ACC112 (cell line): ENCODE results near the gene MYL3.

Source experiments
- H2AFZ ChIP-seq: fragments of 200-600 bp; sonication (generic); one replicate; pipeline ENCODE4 v1.6.0; 2017; ENCODE audit warnings: antibody characterized with exemption, low read length; ENCODE audit not compliant: unreplicated experiment
- H3K27ac ChIP-seq: fragments of 200-600 bp; sonication (generic); 2 replicates; pipeline ENCODE4 v1.5.1; 2014; ENCODE audit warnings: low read depth, mild to moderate bottlenecking, antibody characterized with exemption, low read length, moderate library complexity
- H3K27me3 ChIP-seq: fragments of 200-600 bp; sonication (generic); 2 replicates; pipeline ENCODE4 v1.6.1; 2014; ENCODE audit warnings: mild to moderate bottlenecking, antibody characterized with exemption, low read length, moderate library complexity, mixed read lengths; ENCODE audit not compliant: insufficient read depth
- H3K36me3 ChIP-seq: fragments of 200-600 bp; sonication (generic); 2 replicates; pipeline ENCODE4 v1.6.1; 2016; ENCODE audit warnings: mild to moderate bottlenecking, antibody characterized with exemption, low read length, moderate library complexity, mixed read lengths; ENCODE audit not compliant: insufficient read depth
- H3K4me1 ChIP-seq: fragments of 200-600 bp; sonication (generic); one replicate; pipeline ENCODE4 v1.6.1; 2016; ENCODE audit warnings: low read length, mixed read lengths; ENCODE audit not compliant: insufficient read depth, unreplicated experiment, control insufficient read depth
- H3K4me3 ChIP-seq: fragments of 200-600 bp; sonication (generic); 2 replicates; pipeline ENCODE4 v1.5.1; 2014; ENCODE audit warnings: mild to moderate bottlenecking, low read depth, low read length
- H3K79me2 ChIP-seq: fragments of 200-600 bp; sonication (generic); one replicate; pipeline ENCODE4 v1.6.0; 2016; ENCODE audit warnings: low read length; ENCODE audit not compliant: control insufficient read depth, unreplicated experiment, insufficient read depth

MYL3 gene

GRCh38 chr3:46899151-46900006 lies 36.1 kb upstream of the MYL3 start:
- Histone ChIP-seq H3K27ac (no peak overlapping the region), H3K36me3 (no peaks in the 10 kb centered on the region), H2AFZ (no peak overlapping the region), H3K4me1 (peaks cover 10% of the 10 kb centered on the region), H3K27me3 (no peaks in the 10 kb centered on the region), H3K79me2 (no peaks in the 10 kb centered on the region), H3K4me3 (no peak overlapping the region)

GRCh38 chr3:46898321-46899150 lies 35.3 kb upstream of the MYL3 start:
- Histone ChIP-seq H3K4me1 (peaks cover 5% of the 10 kb centered on the region), H3K4me3 (no peak overlapping the region), H3K79me2 (no peaks in the 10 kb centered on the region), H3K27ac (no peak overlapping the region), H2AFZ (no peak overlapping the region), H3K27me3 (no peaks in the 10 kb centered on the region), H3K36me3 (no peaks in the 10 kb centered on the region)

- Histone ChIP-seq H3K79me2 (no peaks in the 10 kb centered on the region), H3K4me1 (peaks cover 8% of the 10 kb centered on the region), H3K4me3 (no peak overlapping the region), H3K36me3 (no peaks in the 10 kb centered on the region), H3K27ac (no peak overlapping the region), H2AFZ (no peak overlapping the region), H3K27me3 (no peaks in the 10 kb centered on the region)
These were observed 34.6 kb upstream of the MYL3 start for GRCh38 chr3:46897829-46898320.

- H3K4me3 ChIP-seq, result no peak overlapping the region
- H2AFZ ChIP-seq, result no peak overlapping the region
- H3K27me3 ChIP-seq, result no peaks in the 10 kb centered on the region
- no peaks in the 10 kb centered on the region for H3K79me2 ChIP-seq
- H3K27ac ChIP-seq, result no peak overlapping the region
- peaks cover 12% of the 10 kb centered on the region for H3K4me1 ChIP-seq
- H3K36me3 ChIP-seq, result no peaks in the 10 kb centered on the region
These were observed 33.8 kb upstream of the MYL3 start for GRCh38 chr3:46897031-46897430.

GRCh38 chr3:46896386-46896785 lies 33.1 kb upstream of the MYL3 start:
- Histone ChIP-seq H3K27ac (no peak overlapping the region), H3K36me3 (no peaks in the 10 kb centered on the region), H3K79me2 (no peaks in the 10 kb centered on the region), H3K4me3 (no peak overlapping the region), H3K4me1 (peaks cover 12% of the 10 kb centered on the region), H3K27me3 (peaks cover 2% of the 10 kb centered on the region; the same call in 1 of the 2 replicates), H2AFZ (no peak overlapping the region)

- Histone ChIP-seq H3K27ac (no peak overlapping the region), H3K4me1 (peaks cover 12% of the 10 kb centered on the region), H3K4me3 (no peak overlapping the region), H3K79me2 (no peaks in the 10 kb centered on the region), H2AFZ (no peak overlapping the region), H3K36me3 (no peaks in the 10 kb centered on the region), H3K27me3 (peaks cover 4% of the 10 kb centered on the region; the same call in 1 of the 2 replicates)
These were observed 32.5 kb upstream of the MYL3 start for GRCh38 chr3:46895761-46896160.

GRCh38 chr3:46895204-46895660 lies 32.0 kb upstream of the MYL3 start:
- Histone ChIP-seq H3K79me2 (no peaks in the 10 kb centered on the region), H3K27ac (no peak overlapping the region), H3K36me3 (no peaks in the 10 kb centered on the region), H3K4me1 (peaks cover 12% of the 10 kb centered on the region), H2AFZ (no peak overlapping the region), H3K4me3 (no peak overlapping the region), H3K27me3 (peaks cover 4% of the 10 kb centered on the region; the same call in 1 of the 2 replicates)

GRCh38 chr3:46894256-46894655 lies 31.0 kb upstream of the MYL3 start:
- Histone ChIP-seq H3K4me1 (peaks cover 12% of the 10 kb centered on the region), H3K79me2 (no peaks in the 10 kb centered on the region), H3K27ac (no peak overlapping the region), H2AFZ (no peak overlapping the region), H3K4me3 (no peak overlapping the region), H3K27me3 (peaks cover 4% of the 10 kb centered on the region; the same call in 1 of the 2 replicates), H3K36me3 (no peaks in the 10 kb centered on the region)

GRCh38 chr3:46893763-46894162 lies 30.5 kb upstream of the MYL3 start:
- Histone ChIP-seq H2AFZ (no peak overlapping the region), H3K27me3 (peaks cover 4% of the 10 kb centered on the region; the same call in 1 of the 2 replicates), H3K27ac (no peak overlapping the region), H3K4me3 (no peak overlapping the region), H3K4me1 (peaks cover 12% of the 10 kb centered on the region), H3K36me3 (no peaks in the 10 kb centered on the region), H3K79me2 (no peaks in the 10 kb centered on the region)

GRCh38 chr3:46893146-46893748 lies 30.0 kb upstream of the MYL3 start:
- peaks cover 4% of the 10 kb centered on the region; the same call in 1 of the 2 replicates for H3K27me3 ChIP-seq
- no peak overlapping the region for H2AFZ ChIP-seq
- peak overlapping the region; percentile 70 for H3K4me3 ChIP-seq
- peaks cover 12% of the 10 kb centered on the region for H3K4me1 ChIP-seq
- no peaks in the 10 kb centered on the region for H3K79me2 ChIP-seq
- H3K36me3 ChIP-seq, result no peaks in the 10 kb centered on the region
- no peak overlapping the region for H3K27ac ChIP-seq
